GM12874 (cell line): ENCODE measurements around the gene RBM28.

Source experiments
- CTCF ChIP-seq: IDR thresholded peaks from 2 replicates; pipeline ENCODE4 v1.5.1; 2011; ENCODE audit warnings: low read depth, mild to moderate bottlenecking, control low read depth, low read length, moderate library complexity; ENCODE audit not compliant: insufficient read depth

RBM28 gene

GRCh38 chr7:128270826-128271272 is 72.9 kb downstream of the RBM28 start:
- TF ChIP-seq CTCF: no peak

GRCh38 chr7:128268233-128268632 is 75.5 kb downstream of the RBM28 start:
- TF ChIP-seq CTCF: no peak

- no peak for TF ChIP-seq CTCF
Observed at GRCh38 chr7:128267595-128267924, 76.1 kb downstream of the RBM28 start.

- no peak for TF ChIP-seq CTCF
Observed at GRCh38 chr7:128266883-128267594, 76.7 kb downstream of the RBM28 start.

GRCh38 chr7:128266529-128266882 is 77.2 kb downstream of the RBM28 start:
- TF ChIP-seq CTCF: no peak

- no peak for TF ChIP-seq CTCF
Observed at GRCh38 chr7:128265906-128266300, 77.8 kb downstream of the RBM28 start.

GRCh38 chr7:128265156-128265905 is 78.4 kb downstream of the RBM28 start:
- TF ChIP-seq CTCF: no peak
